Panc1 (cell line): Measurements from ENCODE around the gene MACF1. TPM values are rescaled to one million over a fixed set of nuclear protein-coding genes. Genes with fewer than 3 reads are reported as not detected.

ENCODE experiments used
- ATAC-seq: fragments of 200-7000 bp; cut with Tn5 transposase; 2 replicates; pipeline ENCODE4 v1.9.1; 2020; ENCODE audit warnings: mild to moderate bottlenecking, moderate library complexity
- BruUV-seq: library from RNA; stranded (reverse); fragments of 400-500 nt; replicated peaks from 2 replicates; lab custom pipeline; 2021; lab: Mats Ljungman, UMichigan
- CTCF ChIA-PET: fragments of 300-600 bp; sonication (Branson Sonifier 250); formaldehyde crosslinking; loops from one replicate; lab custom pipeline; 2022; ENCODE audit warnings: antibody characterized with exemption; lab: Charles Lee
- POLR2A ChIA-PET: fragments of 300-600 bp; sonication (Branson Sonifier 250); formaldehyde crosslinking; loops from one replicate; lab custom pipeline; 2022; ENCODE audit warnings: antibody characterized with exemption; lab: Charles Lee
- DNase-seq: peaks from one replicate; pipeline ENCODE4 v3.0.0-alpha.2; 2010; ENCODE audit warnings: low read depth, low spot score
- H3K27ac ChIP-seq: 2 replicates; pipeline ENCODE4 v1.5.1; 2011; ENCODE audit warnings: mild to moderate bottlenecking, low read length, inconsistent platforms
- H3K27me3 ChIP-seq: fragments of 200-500 bp; sonication (Bioruptor generic); 2 replicates; pipeline ENCODE4 v1.6.0; 2014; ENCODE audit warnings: low read length, inconsistent platforms; ENCODE audit not compliant: control insufficient read depth, insufficient read depth
- H3K36me3 ChIP-seq: fragments of 200-500 bp; sonication (Bioruptor generic); 2 replicates; pipeline ENCODE4 v1.5.1; 2014; ENCODE audit warnings: inconsistent platforms, mild to moderate bottlenecking, low read length, moderate library complexity; ENCODE audit not compliant: control insufficient read depth, insufficient read depth
- H3K4me1 ChIP-seq: 2 replicates; pipeline ENCODE4 v1.5.1; 2011; ENCODE audit warnings: inconsistent platforms, mild to moderate bottlenecking, low read length, moderate library complexity; ENCODE audit not compliant: control insufficient read depth, insufficient read depth
- H3K4me3 ChIP-seq, 2 experiments: 2 replicates each; pipeline ENCODE4 v1.5.1; 2011 to 2012; ENCODE audit warnings: low read depth in 2 of 2, low read length in 2 of 2, mild to moderate bottlenecking in 2 of 2, inconsistent platforms in 1 of 2, moderate library complexity in 1 of 2
- H3K9me3 ChIP-seq: fragments of 200-500 bp; sonication (Bioruptor generic); 2 replicates; pipeline ENCODE4 v1.5.1; 2014; ENCODE audit warnings: low read depth, mild to moderate bottlenecking, inconsistent platforms, low read length, moderate library complexity; ENCODE audit not compliant: control insufficient read depth, insufficient read depth
- CTCF ChIP-seq: fragments of 450-650 bp; IDR thresholded peaks from 2 replicates; pipeline ENCODE4 v1.5.1; 2017; ENCODE audit warnings: mild to moderate bottlenecking
- POLR2AphosphoS5 ChIP-seq: IDR thresholded peaks from 2 replicates; pipeline ENCODE4 v1.6.1; 2012; ENCODE audit warnings: mild to moderate bottlenecking, low read depth, low read length, moderate library complexity
- REST ChIP-seq, 2 experiments: IDR thresholded peaks; 2 replicates each; pipeline ENCODE4 v1.6.1; 2011 to 2012; ENCODE audit warnings: low read depth in 2 of 2, control low read depth in 1 of 2, low read length in 1 of 2, mild to moderate bottlenecking in 1 of 2, moderate library complexity in 1 of 2; ENCODE audit not compliant: insufficient read depth in 1 of 2
- SIN3A ChIP-seq: IDR thresholded peaks from 2 replicates; pipeline ENCODE4 v1.6.1; 2012; ENCODE audit warnings: low read depth, mild to moderate bottlenecking, low read length, moderate library complexity, borderline replicate concordance; ENCODE audit not compliant: insufficient read depth
- TCF7L2 ChIP-seq: IDR thresholded peaks from 2 replicates; pipeline ENCODE4 v1.6.1; 2011; ENCODE audit warnings: mild to moderate bottlenecking, low read depth, low read length, inconsistent platforms
- in situ Hi-C: cut with HindIII; loops from 2 replicates; pipeline ENCODE4 v1.10.0; 2016; ENCODE audit warnings: low sequenced_read_pairs, low pct_unique_long_range_greater_than_20kb
- intact Hi-C: fragments of 100-400 bp; cut with micrococcal nuclease; formaldehyde crosslinking; loops from one replicate; pipeline ENCODE4 v1.10.0; 2022; ENCODE audit not compliant: unreplicated experiment
- total RNA-seq: library from RNA; stranded (reverse); gene quantifications from one replicate; pipeline ENCODE4 v1.2.1, GENCODE V29; 2021; ENCODE audit not compliant: unreplicated experiment

MACF1 gene
- total RNA-seq, 1 experiment from 2014 or later, result 413 TPM

GRCh38 chr1:39363267-39363666 is 158.8 kb downstream of the MACF1 start:
- Histone ChIP-seq H3K36me3 (peaks cover 26% of the 10 kb centered on the region), H3K27ac (no peak overlapping the region), H3K4me3 (no peak overlapping the region), H3K27me3 (no peaks in the 10 kb centered on the region), H3K9me3 (no peaks in the 10 kb centered on the region), H3K4me1 (no peaks in the 10 kb centered on the region)
- intact Hi-C loops (no loop called here), in situ Hi-C loops (no loop called here)
- ATAC-seq, result no peak
- ChIA-PET CTCF (no interaction called here), POLR2A (no interaction called here)
- no TSS peak for BruUV-seq
- no peak for DNase-seq
- no peak for TF ChIP-seq SIN3A
- no peak for TF ChIP-seq REST (IDR thresholded peaks at IDR 0.05; ENCODE audit: insufficient read depth in 1 of 2, low read depth in 2 of 2, low read length in 1 of 2)
- TF ChIP-seq TCF7L2, result no peak
- no peak for TF ChIP-seq POLR2AphosphoS5
- TF ChIP-seq CTCF, result no peak

- intact Hi-C loops (no loop called here), in situ Hi-C loops (no loop called here)
- TF ChIP-seq POLR2AphosphoS5 (no peak), SIN3A (no peak), TCF7L2 (no peak), REST (IDR thresholded peaks at IDR 0.05; ENCODE audit: insufficient read depth in 1 of 2, low read depth in 2 of 2, low read length in 1 of 2) (no peak), CTCF (no peak)
- no peak for ATAC-seq
- BruUV-seq, result no TSS peak
- POLR2A ChIA-PET, result interaction anchor here (0.5 kb wide), 1 partner anchor 10 kb away, joined by 3 read pairs; no protein-coding TSS in a partner anchor
- Histone ChIP-seq H3K4me1 (no peaks in the 10 kb centered on the region), H3K9me3 (no peaks in the 10 kb centered on the region), H3K36me3 (peaks cover 14% of the 10 kb centered on the region), H3K27ac (no peak overlapping the region), H3K4me3 (no peak overlapping the region), H3K27me3 (no peaks in the 10 kb centered on the region)
- no peak for DNase-seq
- CTCF ChIA-PET, result interaction anchor here (0.5 kb wide), 1 partner anchor 345 kb away, joined by 7 read pairs; no protein-coding TSS in a partner anchor
Measured at GRCh38 chr1:39368045-39368444, 163.6 kb downstream of the MACF1 start.
